ENCODE results near the gene MFSD8.

DNA sequence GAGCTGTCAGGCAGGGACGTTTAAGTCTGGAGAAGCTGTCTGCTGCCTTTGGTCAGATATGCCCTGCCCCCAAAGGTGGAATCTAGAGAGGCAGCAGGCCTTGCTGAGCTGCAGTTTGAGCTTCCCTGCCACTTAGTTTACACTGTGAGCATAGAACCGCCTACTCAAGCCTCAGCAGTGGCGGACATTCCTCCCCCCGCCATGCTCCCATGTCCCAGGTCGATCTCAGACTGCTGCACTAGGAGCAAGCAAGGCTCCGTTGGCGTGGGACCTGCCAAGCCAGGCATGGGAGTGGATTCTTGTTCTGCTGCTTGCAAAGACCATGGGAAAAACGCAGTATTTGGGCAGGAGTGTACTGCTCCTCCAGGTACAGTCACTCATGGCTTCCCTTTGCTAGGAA lies 59.9 kb downstream of the MFSD8 start:
- TF ChIP-seq, protein P1, sequence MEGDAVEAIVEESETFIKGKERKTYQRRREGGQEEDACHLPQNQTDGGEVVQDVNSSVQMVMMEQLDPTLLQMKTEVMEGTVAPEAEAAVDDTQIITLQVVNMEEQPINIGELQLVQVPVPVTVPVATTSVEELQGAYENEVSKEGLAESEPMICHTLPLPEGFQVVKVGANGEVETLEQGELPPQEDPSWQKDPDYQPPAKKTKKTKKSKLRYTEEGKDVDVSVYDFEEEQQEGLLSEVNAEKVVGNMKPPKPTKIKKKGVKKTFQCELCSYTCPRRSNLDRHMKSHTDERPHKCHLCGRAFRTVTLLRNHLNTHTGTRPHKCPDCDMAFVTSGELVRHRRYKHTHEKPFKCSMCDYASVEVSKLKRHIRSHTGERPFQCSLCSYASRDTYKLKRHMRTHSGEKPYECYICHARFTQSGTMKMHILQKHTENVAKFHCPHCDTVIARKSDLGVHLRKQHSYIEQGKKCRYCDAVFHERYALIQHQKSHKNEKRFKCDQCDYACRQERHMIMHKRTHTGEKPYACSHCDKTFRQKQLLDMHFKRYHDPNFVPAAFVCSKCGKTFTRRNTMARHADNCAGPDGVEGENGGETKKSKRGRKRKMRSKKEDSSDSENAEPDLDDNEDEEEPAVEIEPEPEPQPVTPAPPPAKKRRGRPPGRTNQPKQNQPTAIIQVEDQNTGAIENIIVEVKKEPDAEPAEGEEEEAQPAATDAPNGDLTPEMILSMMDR (IDR thresholded peaks at IDR 0.05 in 8 of 11, conservative IDR thresholded peaks at IDR 0.05 in 3 of 11): no peak
- TF ChIP-seq POLR2AphosphoS5 (IDR thresholded peaks at IDR 0.05) (no peak), POLR2A (IDR thresholded peaks at IDR 0.05) (no peak)
